Measurements from ENCODE around the gene AGO3. TPM values are rescaled to one million over a fixed set of nuclear protein-coding genes. Genes with fewer than 3 reads are reported as not detected.
"Not testable (repeated sequence)": the region's sequence is repeated elsewhere in the genome, so short reads cannot be mapped to it uniquely, and the experiment has no call there.

AGO3 gene
- polyA plus RNA-seq, 1 donor = 9.9 TPM

- H3K27me3 ChIP-seq (ENCODE audit: control insufficient read depth, insufficient read depth, low read length) = no peaks in the 10 kb centered on the region
- peaks cover 31% of the 10 kb centered on the region for H3K4me1 ChIP-seq (ENCODE audit: control insufficient read depth, insufficient read depth, low read length)
- peak overlapping the region; percentile 50 for H3K27ac ChIP-seq (ENCODE audit: low read length)
- no peaks in the 10 kb centered on the region for H3K9me3 ChIP-seq (ENCODE audit: control insufficient read depth, low read depth, low read length)
- WGBS (ENCODE audit: insufficient coverage, low lambda C conversion rate) = no CpG with 5 or more reads among the region's 11 CpGs
- DNase-seq = peak in 1 of 2 donors; percentile 70
- no peak overlapping the region for H3K4me3 ChIP-seq (ENCODE audit: low read length)
- peaks cover 30% of the 10 kb centered on the region for H3K36me3 ChIP-seq (ENCODE audit: control insufficient read depth, insufficient read depth, low read length)
Measured at GRCh38 chr1:35888255-35888654, 42.6 kb upstream of the AGO3 start.

GRCh38 chr1:35888981-35889380 is 41.9 kb upstream of the AGO3 start:
- not testable (repeated sequence) for H3K27me3 ChIP-seq (ENCODE audit: control insufficient read depth, insufficient read depth, low read length); H3K4me3 ChIP-seq (ENCODE audit: low read length); H3K9me3 ChIP-seq (ENCODE audit: control insufficient read depth, low read depth, low read length); DNase-seq; H3K27ac ChIP-seq (ENCODE audit: low read length)
- peaks cover 31% of the 10 kb centered on the region for H3K4me1 ChIP-seq (ENCODE audit: control insufficient read depth, insufficient read depth, low read length)
- no CpG with 5 or more reads among the region's 3 CpGs for WGBS (ENCODE audit: insufficient coverage, low lambda C conversion rate)
- peaks cover 38% of the 10 kb centered on the region for H3K36me3 ChIP-seq (ENCODE audit: control insufficient read depth, insufficient read depth, low read length)

GRCh38 chr1:35893051-35893879 is 37.6 kb upstream of the AGO3 start:
- Histone ChIP-seq H3K36me3 (ENCODE audit: control insufficient read depth, insufficient read depth, low read length) (peaks cover 63% of the 10 kb centered on the region), H3K27ac (ENCODE audit: low read length) (no peak overlapping the region), H3K27me3 (ENCODE audit: control insufficient read depth, insufficient read depth, low read length) (no peaks in the 10 kb centered on the region), H3K4me3 (ENCODE audit: low read length) (no peak overlapping the region), H3K9me3 (ENCODE audit: control insufficient read depth, low read depth, low read length) (no peaks in the 10 kb centered on the region), H3K4me1 (ENCODE audit: control insufficient read depth, insufficient read depth, low read length) (peaks cover 3% of the 10 kb centered on the region)
- no peak for DNase-seq
- no CpG with 5 or more reads among the region's 14 CpGs for WGBS (ENCODE audit: insufficient coverage, low lambda C conversion rate)

- WGBS (ENCODE audit: insufficient coverage, low lambda C conversion rate) = no CpG with 5 or more reads among the region's 6 CpGs
- Histone ChIP-seq H3K27me3 (ENCODE audit: control insufficient read depth, insufficient read depth, low read length) (no peaks in the 10 kb centered on the region), H3K9me3 (ENCODE audit: control insufficient read depth, low read depth, low read length) (no peaks in the 10 kb centered on the region), H3K36me3 (ENCODE audit: control insufficient read depth, insufficient read depth, low read length) (peaks cover 63% of the 10 kb centered on the region), H3K4me3 (ENCODE audit: low read length) (no peak overlapping the region), H3K27ac (ENCODE audit: low read length) (no peak overlapping the region), H3K4me1 (ENCODE audit: control insufficient read depth, insufficient read depth, low read length) (no peaks in the 10 kb centered on the region)
- no peak for DNase-seq
Measured at GRCh38 chr1:35894183-35894582, 36.7 kb upstream of the AGO3 start.

GRCh38 chr1:35894656-35895055 is 36.2 kb upstream of the AGO3 start:
- H3K27ac ChIP-seq (ENCODE audit: low read length) = no peak overlapping the region
- no peak for DNase-seq
- no peaks in the 10 kb centered on the region for H3K4me1 ChIP-seq (ENCODE audit: control insufficient read depth, insufficient read depth, low read length)
- peaks cover 64% of the 10 kb centered on the region for H3K36me3 ChIP-seq (ENCODE audit: control insufficient read depth, insufficient read depth, low read length)
- no peaks in the 10 kb centered on the region for H3K9me3 ChIP-seq (ENCODE audit: control insufficient read depth, low read depth, low read length)
- no peak overlapping the region for H3K4me3 ChIP-seq (ENCODE audit: low read length)
- no peaks in the 10 kb centered on the region for H3K27me3 ChIP-seq (ENCODE audit: control insufficient read depth, insufficient read depth, low read length)
- WGBS (ENCODE audit: insufficient coverage, low lambda C conversion rate) = no CpG with 5 or more reads among the region's 1 CpG

GRCh38 chr1:35899941-35900340 is 31.0 kb upstream of the AGO3 start:
- no peaks in the 10 kb centered on the region for H3K9me3 ChIP-seq (ENCODE audit: control insufficient read depth, low read depth, low read length)
- no peak for DNase-seq
- H3K27me3 ChIP-seq (ENCODE audit: control insufficient read depth, insufficient read depth, low read length) = no peaks in the 10 kb centered on the region
- H3K4me3 ChIP-seq (ENCODE audit: low read length) = no peak overlapping the region
- H3K36me3 ChIP-seq (ENCODE audit: control insufficient read depth, insufficient read depth, low read length) = peaks cover 49% of the 10 kb centered on the region
- no peak overlapping the region for H3K27ac ChIP-seq (ENCODE audit: low read length)
- no peaks in the 10 kb centered on the region for H3K4me1 ChIP-seq (ENCODE audit: control insufficient read depth, insufficient read depth, low read length)

GRCh38 chr1:35901235-35901634 is 29.7 kb upstream of the AGO3 start:
- Histone ChIP-seq H3K4me1 (ENCODE audit: control insufficient read depth, insufficient read depth, low read length) (no peaks in the 10 kb centered on the region), H3K9me3 (ENCODE audit: control insufficient read depth, low read depth, low read length) (no peaks in the 10 kb centered on the region), H3K27me3 (ENCODE audit: control insufficient read depth, insufficient read depth, low read length) (no peaks in the 10 kb centered on the region), H3K36me3 (ENCODE audit: control insufficient read depth, insufficient read depth, low read length) (peaks cover 46% of the 10 kb centered on the region), H3K27ac (ENCODE audit: low read length) (no peak overlapping the region), H3K4me3 (ENCODE audit: low read length) (no peak overlapping the region)
- no CpG with 5 or more reads among the region's 9 CpGs for WGBS (ENCODE audit: insufficient coverage, low lambda C conversion rate)
- DNase-seq = no peak

- H3K4me3 ChIP-seq (ENCODE audit: low read length) = no peak overlapping the region
- H3K27ac ChIP-seq (ENCODE audit: low read length) = no peak overlapping the region
- peaks cover 50% of the 10 kb centered on the region for H3K36me3 ChIP-seq (ENCODE audit: control insufficient read depth, insufficient read depth, low read length)
- no CpG with 5 or more reads among the region's 2 CpGs for WGBS (ENCODE audit: insufficient coverage, low lambda C conversion rate)
- no peaks in the 10 kb centered on the region for H3K9me3 ChIP-seq (ENCODE audit: control insufficient read depth, low read depth, low read length)
- no peaks in the 10 kb centered on the region for H3K27me3 ChIP-seq (ENCODE audit: control insufficient read depth, insufficient read depth, low read length)
- no peaks in the 10 kb centered on the region for H3K4me1 ChIP-seq (ENCODE audit: control insufficient read depth, insufficient read depth, low read length)
- DNase-seq = no peak
Measured at GRCh38 chr1:35902671-35903070, 28.2 kb upstream of the AGO3 start.

- DNase-seq = no peak
- Histone ChIP-seq H3K27me3 (ENCODE audit: control insufficient read depth, insufficient read depth, low read length) (no peaks in the 10 kb centered on the region), H3K36me3 (ENCODE audit: control insufficient read depth, insufficient read depth, low read length) (peaks cover 79% of the 10 kb centered on the region), H3K27ac (ENCODE audit: low read length) (no peak overlapping the region), H3K4me3 (ENCODE audit: low read length) (no peak overlapping the region), H3K9me3 (ENCODE audit: control insufficient read depth, low read depth, low read length) (no peaks in the 10 kb centered on the region), H3K4me1 (ENCODE audit: control insufficient read depth, insufficient read depth, low read length) (no peaks in the 10 kb centered on the region)
- WGBS (ENCODE audit: insufficient coverage, low lambda C conversion rate) = no CpG with 5 or more reads among the region's 1 CpG
Measured at GRCh38 chr1:35914717-35915116, 16.2 kb upstream of the AGO3 start.

- no CpG with 5 or more reads among the region's 2 CpGs for WGBS (ENCODE audit: insufficient coverage, low lambda C conversion rate)
- DNase-seq = no peak
- peaks cover 81% of the 10 kb centered on the region for H3K36me3 ChIP-seq (ENCODE audit: control insufficient read depth, insufficient read depth, low read length)
Measured at GRCh38 chr1:35915693-35916092, 15.2 kb upstream of the AGO3 start.

GRCh38 chr1:35923791-35924221 is 7.1 kb upstream of the AGO3 start:
- Histone ChIP-seq H3K27ac (ENCODE audit: low read length) (no peak overlapping the region), H3K4me3 (ENCODE audit: low read length) (no peak overlapping the region), H3K4me1 (ENCODE audit: control insufficient read depth, insufficient read depth, low read length) (no peaks in the 10 kb centered on the region)

More at GRCh38 chr1:35915693-35916092, 15.2 kb upstream of the AGO3 start:
- Histone ChIP-seq H3K9me3 (ENCODE audit: control insufficient read depth, low read depth, low read length) (no peaks in the 10 kb centered on the region), H3K4me1 (ENCODE audit: control insufficient read depth, insufficient read depth, low read length) (no peaks in the 10 kb centered on the region), H3K27ac (ENCODE audit: low read length) (no peak overlapping the region), H3K4me3 (ENCODE audit: low read length) (no peak overlapping the region), H3K27me3 (ENCODE audit: control insufficient read depth, insufficient read depth, low read length) (no peaks in the 10 kb centered on the region)

More at GRCh38 chr1:35923791-35924221, 7.1 kb upstream of the AGO3 start:
- no peak for DNase-seq
- Histone ChIP-seq H3K27me3 (ENCODE audit: control insufficient read depth, insufficient read depth, low read length) (no peaks in the 10 kb centered on the region), H3K36me3 (ENCODE audit: control insufficient read depth, insufficient read depth, low read length) (peaks cover 34% of the 10 kb centered on the region), H3K9me3 (ENCODE audit: control insufficient read depth, low read depth, low read length) (no peaks in the 10 kb centered on the region)

All from large intestine (tissue), 3 donors.